HG03460 (cell line): ENCODE data around the gene IRAK2.
A peak's percentile ranks its signal among the peaks of the same experiment; 100 is the strongest.
"Not testable (repeated sequence)": the region's sequence is repeated elsewhere in the genome, so short reads cannot be mapped to it uniquely, and the experiment has no call there.

Source experiments
- ATAC-seq: cut with Tn5 transposase; IDR thresholded peaks from one replicate; pipeline ENCODE4 v1.9.1; 2021; ENCODE audit not compliant: unreplicated experiment

The IRAK2 gene, protein sequence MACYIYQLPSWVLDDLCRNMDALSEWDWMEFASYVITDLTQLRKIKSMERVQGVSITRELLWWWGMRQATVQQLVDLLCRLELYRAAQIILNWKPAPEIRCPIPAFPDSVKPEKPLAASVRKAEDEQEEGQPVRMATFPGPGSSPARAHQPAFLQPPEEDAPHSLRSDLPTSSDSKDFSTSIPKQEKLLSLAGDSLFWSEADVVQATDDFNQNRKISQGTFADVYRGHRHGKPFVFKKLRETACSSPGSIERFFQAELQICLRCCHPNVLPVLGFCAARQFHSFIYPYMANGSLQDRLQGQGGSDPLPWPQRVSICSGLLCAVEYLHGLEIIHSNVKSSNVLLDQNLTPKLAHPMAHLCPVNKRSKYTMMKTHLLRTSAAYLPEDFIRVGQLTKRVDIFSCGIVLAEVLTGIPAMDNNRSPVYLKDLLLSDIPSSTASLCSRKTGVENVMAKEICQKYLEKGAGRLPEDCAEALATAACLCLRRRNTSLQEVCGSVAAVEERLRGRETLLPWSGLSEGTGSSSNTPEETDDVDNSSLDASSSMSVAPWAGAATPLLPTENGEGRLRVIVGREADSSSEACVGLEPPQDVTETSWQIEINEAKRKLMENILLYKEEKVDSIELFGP

DNA sequence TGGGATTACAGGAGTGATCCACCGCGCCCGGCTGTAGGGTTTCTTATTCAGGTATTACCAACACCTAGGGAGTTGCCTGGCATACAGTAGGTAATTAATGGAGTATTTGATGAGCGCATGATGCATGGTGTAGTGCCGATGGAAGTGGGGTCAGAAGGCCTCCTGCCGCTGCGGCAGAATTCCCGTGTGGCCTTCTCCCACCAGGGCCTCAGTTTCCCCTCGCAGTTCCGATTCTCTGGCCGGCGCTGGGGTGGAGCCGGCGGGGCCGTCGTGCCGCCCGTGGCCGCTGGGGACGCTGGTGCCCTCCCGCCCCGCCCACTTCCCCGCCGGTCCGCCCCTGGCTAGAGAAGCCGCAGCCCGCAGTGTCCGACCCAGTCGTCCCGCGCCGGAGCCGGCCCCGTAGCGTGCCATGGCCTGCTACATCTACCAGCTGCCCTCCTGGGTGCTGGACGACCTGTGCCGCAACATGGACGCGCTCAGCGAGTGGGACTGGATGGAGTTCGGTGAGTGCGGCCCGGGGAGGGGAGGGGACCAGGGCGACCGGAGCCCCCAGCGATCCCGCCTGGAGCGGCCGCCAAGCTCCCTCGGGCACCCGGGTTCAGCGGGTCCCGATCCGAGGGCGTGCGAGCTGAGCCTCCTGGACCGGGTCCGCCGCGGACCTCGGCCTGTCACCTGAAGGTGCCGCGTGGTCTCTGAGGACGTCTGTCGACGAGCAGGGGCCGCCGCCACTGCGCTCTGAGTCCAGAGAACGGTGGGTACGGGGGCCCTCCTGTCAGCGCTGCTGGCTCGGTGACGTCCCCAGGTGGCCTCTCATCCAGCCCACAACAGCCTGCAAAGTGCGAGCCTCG is at the start of gene IRAK2:
Gene IRAK2, plus strand, starts transcription at position 374 of the 848 bp plus-strand sequence. Its CDS starts 36 bp downstream, at position 410.
- peak; percentile 85 for ATAC-seq

DNA sequence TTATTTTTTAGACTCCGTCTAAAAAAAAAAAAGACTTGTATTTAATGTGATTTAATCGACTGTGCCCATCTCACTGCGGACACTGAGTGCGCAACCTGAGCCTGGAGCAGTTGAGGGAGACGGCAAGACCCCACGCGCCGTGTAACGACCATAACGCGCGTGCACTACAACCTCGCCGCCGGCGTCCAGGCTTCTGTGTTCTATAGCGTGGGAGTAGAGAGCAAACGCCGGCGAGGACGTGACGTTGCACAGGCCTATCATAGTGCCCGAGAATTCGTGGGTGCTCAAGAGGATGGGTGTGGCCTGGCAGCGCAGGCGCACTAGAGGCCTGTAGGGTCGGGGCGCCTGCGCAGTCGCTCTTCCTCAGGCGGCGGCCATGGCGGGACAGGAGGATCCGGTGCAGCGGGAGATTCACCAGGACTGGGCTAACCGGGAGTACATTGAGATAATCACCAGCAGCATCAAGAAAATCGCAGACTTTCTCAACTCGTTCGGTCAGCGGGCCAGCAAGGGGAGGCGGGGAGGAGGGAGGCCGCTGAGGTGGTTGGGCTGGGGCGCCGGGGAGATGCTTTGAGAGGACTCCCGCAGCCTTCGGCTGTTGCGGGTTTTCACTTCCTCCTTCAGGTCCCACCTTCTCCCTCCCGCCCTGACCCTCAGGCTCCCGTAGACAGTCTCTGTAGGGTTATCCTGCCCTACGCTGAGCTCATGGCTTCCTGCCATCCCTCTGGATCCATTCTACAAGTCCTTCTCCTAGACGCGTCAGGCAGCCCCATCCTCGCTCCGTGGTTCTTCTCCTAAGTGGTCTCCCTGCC is 49.2 kb upstream of the IRAK2 start, which contains the start of gene BRK1:
Gene BRK1, plus strand, starts transcription at position 350 of the 812 bp plus-strand sequence. Its CDS starts 27 bp downstream, at position 377.
- ATAC-seq: peak; percentile 97

DNA sequence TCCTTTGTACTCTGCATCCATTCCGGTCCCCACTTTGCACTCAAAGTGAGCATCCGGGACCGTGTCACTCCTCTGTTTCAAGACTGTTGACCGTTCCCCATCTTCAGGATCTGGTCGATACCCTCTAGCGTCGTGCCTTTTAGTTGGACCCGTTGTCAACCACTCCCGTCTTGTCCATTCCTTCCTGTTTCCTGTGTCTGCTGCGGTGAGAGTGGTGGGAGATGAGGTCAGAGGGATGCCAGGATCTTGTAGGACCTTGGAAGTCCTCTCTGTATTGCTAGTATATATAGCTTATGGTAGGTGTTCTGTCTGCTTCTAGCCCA is 48.6 kb upstream of the IRAK2 start:
- no peak for ATAC-seq

- no peak for ATAC-seq
Measured at GRCh38 chr3:10116928-10117327, 47.8 kb upstream of the IRAK2 start.

DNA sequence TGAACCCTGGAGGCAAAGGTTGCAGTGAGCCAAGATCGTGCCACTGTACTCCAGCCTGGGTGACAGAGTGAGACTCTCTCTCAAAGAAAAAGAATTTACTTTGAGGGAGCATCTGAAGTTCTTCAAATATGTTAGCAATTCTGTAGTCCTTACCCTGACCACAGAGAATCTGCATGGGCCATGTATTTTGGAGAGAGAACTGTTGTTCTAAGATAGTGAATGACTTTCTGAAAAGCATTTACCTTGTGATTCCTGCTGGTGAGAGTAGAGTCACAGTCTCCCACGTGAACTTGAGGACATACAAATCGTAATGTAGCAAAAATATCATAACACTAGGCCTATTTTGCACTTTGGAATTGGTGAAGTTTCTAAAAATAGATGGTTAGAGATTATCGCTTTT is 45.3 kb upstream of the IRAK2 start:
- ATAC-seq: no peak

- ATAC-seq: no peak
Measured at GRCh38 chr3:10121064-10121463, 43.7 kb upstream of the IRAK2 start.

DNA sequence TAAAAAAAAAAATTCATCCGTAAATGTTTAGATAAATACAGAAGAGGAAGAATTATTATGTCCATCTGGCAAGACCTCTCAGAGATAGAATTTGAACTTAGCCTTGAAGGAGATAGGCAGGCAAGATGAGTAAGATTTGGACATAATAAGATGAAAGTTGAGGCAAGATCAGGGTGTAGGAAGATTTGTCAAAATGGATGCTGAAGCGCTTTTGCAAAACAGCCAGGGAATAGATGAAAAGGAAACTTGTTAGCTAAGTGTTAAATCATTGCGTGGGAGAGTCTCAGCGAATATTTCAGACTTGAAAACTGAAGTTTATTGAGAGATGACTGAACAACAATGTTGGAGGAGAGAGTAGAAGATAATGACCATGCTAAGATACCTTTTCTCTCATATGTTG is 42.0 kb upstream of the IRAK2 start:
- no peak for ATAC-seq

- not testable (repeated sequence) for ATAC-seq
Measured at GRCh38 chr3:10135872-10136271, 28.8 kb upstream of the IRAK2 start.

GRCh38 chr3:10136426-10137005 is 28.2 kb upstream of the IRAK2 start:
- no peak for ATAC-seq

DNA sequence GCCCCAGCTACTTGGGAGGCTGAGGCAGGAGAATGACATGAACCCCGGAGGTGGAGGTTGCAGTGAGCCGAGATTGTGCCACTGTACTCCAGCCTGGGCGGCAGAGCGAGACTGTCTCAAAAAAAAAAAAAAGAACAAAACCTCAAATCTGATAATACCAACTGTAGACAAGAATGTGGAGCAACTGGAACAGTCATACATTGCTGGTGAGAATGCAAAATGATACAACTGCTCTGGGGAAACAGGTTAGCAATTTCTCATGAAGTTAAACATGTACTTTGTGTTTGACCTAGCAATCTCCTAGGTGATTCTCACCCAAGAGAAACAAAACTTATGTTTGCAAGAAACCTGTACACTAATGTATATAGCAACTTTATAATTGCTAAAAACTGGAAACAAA is 27.5 kb upstream of the IRAK2 start:
- no peak for ATAC-seq

DNA sequence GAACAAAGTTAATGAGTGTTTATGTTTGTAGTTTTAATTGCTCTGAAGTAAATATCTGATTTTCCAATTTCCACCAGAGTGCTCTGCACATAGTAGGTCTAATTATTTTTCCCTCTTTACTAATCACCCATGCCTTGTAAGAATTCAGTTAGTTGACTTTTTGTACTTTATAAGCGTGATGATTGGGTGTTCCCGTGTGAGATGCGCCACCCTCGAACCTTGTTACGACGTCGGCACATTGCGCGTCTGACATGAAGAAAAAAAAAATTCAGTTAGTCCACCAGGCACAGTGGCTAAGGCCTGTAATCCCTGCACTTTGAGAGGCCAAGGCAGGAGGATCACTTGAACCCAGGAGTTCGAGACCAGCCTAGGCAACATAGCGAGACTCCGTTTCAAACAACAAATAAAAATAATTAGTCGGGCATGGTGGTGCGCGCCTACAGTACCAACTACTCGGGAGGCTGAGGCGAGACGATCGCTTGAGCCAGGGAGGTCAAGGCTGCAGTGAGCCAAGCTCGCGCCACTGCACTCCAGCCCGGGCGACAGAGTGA is 23.6 kb upstream of the IRAK2 start:
- ATAC-seq: no peak

GRCh38 chr3:10142707-10143560 is 21.8 kb upstream of the IRAK2 start:
- ATAC-seq: no peak

- no peak for ATAC-seq
Measured at GRCh38 chr3:10145685-10146084, 19.0 kb upstream of the IRAK2 start.

- no peak for ATAC-seq
Measured at GRCh38 chr3:10149226-10149625, 15.5 kb upstream of the IRAK2 start.

DNA sequence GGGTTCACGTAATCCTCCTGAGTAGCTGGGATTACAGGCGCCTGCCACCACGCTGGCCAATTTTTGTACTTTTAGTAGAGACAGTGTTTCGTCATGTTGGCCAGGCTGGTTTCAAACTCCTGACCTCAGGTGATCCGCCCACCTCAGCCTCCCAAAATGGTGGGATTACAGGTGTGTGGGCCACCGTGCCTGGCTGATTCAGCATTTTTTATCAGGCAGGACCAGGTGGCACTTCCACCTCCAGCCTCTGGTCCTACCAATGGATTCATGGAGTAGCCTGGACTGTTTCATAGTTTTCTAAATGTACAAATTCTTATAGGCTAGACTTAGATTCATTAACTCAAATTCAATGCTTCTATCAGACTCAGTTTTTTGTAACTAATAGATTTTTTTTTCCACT is 13.7 kb upstream of the IRAK2 start:
- no peak for ATAC-seq

- ATAC-seq: no peak
Measured at GRCh38 chr3:10154335-10155122, 10.2 kb upstream of the IRAK2 start.

- no peak for ATAC-seq
Measured at GRCh38 chr3:10155123-10155472, 9.6 kb upstream of the IRAK2 start.

- ATAC-seq: no peak
Measured at GRCh38 chr3:10155658-10156057, 9.1 kb upstream of the IRAK2 start.

DNA sequence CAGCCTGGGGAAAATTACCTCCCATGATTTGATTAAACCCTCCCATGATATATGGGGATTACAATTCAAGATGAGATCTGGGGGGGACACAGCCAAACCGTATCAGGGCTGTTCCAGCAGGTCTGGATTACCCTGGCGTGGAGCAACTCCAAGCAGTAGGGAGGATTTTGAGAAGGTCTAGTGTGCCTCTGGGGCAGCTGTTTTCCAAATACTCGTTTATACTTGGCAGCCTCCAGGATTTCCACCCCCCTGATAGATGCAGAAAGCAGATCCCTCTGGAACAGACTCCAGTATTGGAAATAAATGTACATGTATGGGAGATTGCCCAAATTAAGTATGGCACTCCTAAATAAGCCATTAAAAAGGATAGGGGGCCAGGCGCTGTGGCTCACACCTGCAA is 7.7 kb upstream of the IRAK2 start:
- no peak for ATAC-seq
